WI38 (cell line): ENCODE measurements around the gene VAMP4.
"Not testable (repeated sequence)": the region's sequence is repeated elsewhere in the genome, so short reads cannot be mapped to it uniquely, and the experiment has no call there.

Source experiments
- H3K4me3 ChIP-seq: 2 replicates; pipeline ENCODE4 v1.5.1; 2011; ENCODE audit warnings: low read depth, mild to moderate bottlenecking, control low read depth, low read length
- TF ChIP-seq, protein P1 (sequence below): IDR thresholded peaks from 2 replicates; pipeline ENCODE4 v1.5.1; 2012; ENCODE audit warnings: low read depth, mild to moderate bottlenecking, control low read depth, low read length

The VAMP4 gene

DNA sequence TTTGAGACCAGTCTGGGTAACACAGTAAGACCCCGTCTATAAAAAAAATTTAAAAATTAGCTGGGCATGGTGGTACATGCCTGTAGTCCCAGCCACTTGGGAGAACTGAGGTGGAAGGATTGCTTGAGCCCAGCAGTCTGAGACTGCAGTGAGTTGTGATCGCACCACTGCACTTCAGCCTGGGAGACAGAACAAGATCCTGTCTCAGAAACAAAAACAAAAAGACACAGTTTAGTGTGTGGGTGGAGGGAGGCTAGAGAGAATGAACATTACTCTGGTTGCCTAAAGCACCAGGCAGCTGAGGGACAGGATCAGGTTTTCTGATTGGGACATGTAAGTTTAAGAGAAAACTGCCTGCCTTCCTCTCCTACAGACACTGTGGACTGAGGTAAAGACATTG, 42.3 kb downstream of the VAMP4 start:
- H3K4me3 ChIP-seq, result no peak overlapping the region
- TF ChIP-seq, protein P1, sequence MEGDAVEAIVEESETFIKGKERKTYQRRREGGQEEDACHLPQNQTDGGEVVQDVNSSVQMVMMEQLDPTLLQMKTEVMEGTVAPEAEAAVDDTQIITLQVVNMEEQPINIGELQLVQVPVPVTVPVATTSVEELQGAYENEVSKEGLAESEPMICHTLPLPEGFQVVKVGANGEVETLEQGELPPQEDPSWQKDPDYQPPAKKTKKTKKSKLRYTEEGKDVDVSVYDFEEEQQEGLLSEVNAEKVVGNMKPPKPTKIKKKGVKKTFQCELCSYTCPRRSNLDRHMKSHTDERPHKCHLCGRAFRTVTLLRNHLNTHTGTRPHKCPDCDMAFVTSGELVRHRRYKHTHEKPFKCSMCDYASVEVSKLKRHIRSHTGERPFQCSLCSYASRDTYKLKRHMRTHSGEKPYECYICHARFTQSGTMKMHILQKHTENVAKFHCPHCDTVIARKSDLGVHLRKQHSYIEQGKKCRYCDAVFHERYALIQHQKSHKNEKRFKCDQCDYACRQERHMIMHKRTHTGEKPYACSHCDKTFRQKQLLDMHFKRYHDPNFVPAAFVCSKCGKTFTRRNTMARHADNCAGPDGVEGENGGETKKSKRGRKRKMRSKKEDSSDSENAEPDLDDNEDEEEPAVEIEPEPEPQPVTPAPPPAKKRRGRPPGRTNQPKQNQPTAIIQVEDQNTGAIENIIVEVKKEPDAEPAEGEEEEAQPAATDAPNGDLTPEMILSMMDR, result no peak

GRCh38 chr1:171695772-171696171, 46.1 kb downstream of the VAMP4 start:
- not testable (repeated sequence) for H3K4me3 ChIP-seq

DNA sequence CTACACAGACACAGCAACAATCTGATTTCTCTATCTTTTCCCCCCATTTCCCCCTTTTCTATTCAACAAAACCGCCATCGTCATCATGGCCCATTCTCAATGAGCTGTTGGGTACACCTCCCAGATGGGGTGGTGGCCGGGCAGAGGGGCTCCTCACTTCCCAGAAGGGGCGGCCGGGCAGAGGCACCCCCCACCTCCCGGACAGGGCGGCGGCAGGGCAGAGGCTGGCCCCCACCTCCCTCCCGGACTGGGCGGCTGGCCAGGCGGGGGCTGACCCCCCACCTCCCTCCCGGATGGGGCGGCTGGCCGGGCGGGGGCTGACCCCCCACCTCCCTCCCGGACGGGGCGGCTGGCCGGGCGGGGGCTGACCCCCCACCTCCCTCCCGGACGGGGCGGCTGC, 48.3 kb downstream of the VAMP4 start:
- not testable (repeated sequence) for H3K4me3 ChIP-seq

GRCh38 chr1:171683870-171684269, 58.0 kb downstream of the VAMP4 start:
- no peak overlapping the region for H3K4me3 ChIP-seq
- TF ChIP-seq, protein P1, result no peak

GRCh38 chr1:171680339-171680738, 61.5 kb downstream of the VAMP4 start:
- TF ChIP-seq, protein P1, result no peak
- H3K4me3 ChIP-seq, result no peak overlapping the region

DNA sequence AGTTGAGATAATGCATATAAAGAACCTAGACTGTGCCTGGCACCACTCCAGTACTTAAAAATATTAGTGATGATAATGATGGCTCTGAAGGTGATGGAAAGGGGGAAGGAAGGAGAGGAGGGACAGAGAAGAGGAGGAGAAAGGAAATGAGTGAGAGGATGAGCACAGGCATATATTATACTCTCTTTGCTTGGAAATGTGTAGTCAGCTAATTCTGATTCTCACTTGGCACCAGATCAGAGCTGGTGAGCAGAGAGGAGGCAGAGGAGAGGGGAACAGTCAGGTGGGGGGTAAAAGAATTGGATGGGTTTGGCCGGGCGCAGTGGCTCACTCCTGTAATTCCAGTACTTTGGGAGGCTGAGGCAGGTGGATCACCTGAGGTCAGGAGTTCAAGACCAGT, 65.0 kb downstream of the VAMP4 start:
- TF ChIP-seq, protein P1, result no peak
- H3K4me3 ChIP-seq, result no peak overlapping the region

- H3K4me3 ChIP-seq, result no peak overlapping the region
- TF ChIP-seq, protein P1, result no peak
Measured at GRCh38 chr1:171674431-171675405, 67.1 kb downstream of the VAMP4 start.

GRCh38 chr1:171670739-171671138, 71.1 kb downstream of the VAMP4 start:
- TF ChIP-seq, protein P1, result no peak

More at GRCh38 chr1:171670739-171671138, 71.1 kb downstream of the VAMP4 start:
- no peak overlapping the region for H3K4me3 ChIP-seq
